Heart right ventricle (tissue), 16 donors: ENCODE data around the gene PODXL2. TPM values are rescaled to one million over a fixed set of nuclear protein-coding genes. Genes with fewer than 3 reads are reported as not detected.

ENCODE experiments used
- ATAC-seq, 8 donors: fragments of 200-7000 bp; cut with Tn5 transposase; one replicate each; pipeline ENCODE4 v1.9.1; 2020; ENCODE audit warnings: mild to moderate bottlenecking in 8 of 8, moderate library complexity in 8 of 8, moderate number of reproducible peaks in 1 of 8
- DNase-seq, 2 donors: peaks; one replicate each; pipeline ENCODE4 v3.0.0-alpha.2; 2020
- H3K27ac ChIP-seq, 10 donors: fragments of 200-600 bp; sonication (generic) in 2 of 10; one replicate each; pipeline versions ENCODE4 v1.5.0 to v1.8.0; 2020 to 2022; ENCODE audit warnings: mild to moderate bottlenecking in 3 of 10
- H3K27me3 ChIP-seq, 7 donors: fragments of 200-600 bp; one replicate each; pipeline ENCODE4 v1.8.0; 2021 to 2022; ENCODE audit warnings: mild to moderate bottlenecking in 2 of 7
- H3K36me3 ChIP-seq, 9 donors: fragments of 200-600 bp; sonication (generic) in 1 of 9; one replicate each; pipeline versions ENCODE4 v1.5.0 to v1.8.0; 2020 to 2022; ENCODE audit warnings: mild to moderate bottlenecking in 2 of 9
- H3K4me1 ChIP-seq, 9 donors: fragments of 200-600 bp; sonication (generic) in 1 of 9; one replicate each; pipeline versions ENCODE4 v1.5.0 to v1.8.0; 2020 to 2022; ENCODE audit warnings: mild to moderate bottlenecking in 4 of 9
- H3K4me3 ChIP-seq, 10 donors: fragments of 200-600 bp; sonication (generic) in 2 of 10; one replicate each; pipeline versions ENCODE4 v1.5.0 to v1.8.0; 2020 to 2022; ENCODE audit warnings: mild to moderate bottlenecking in 7 of 10, moderate library complexity in 2 of 10
- H3K9me3 ChIP-seq, 11 donors: fragments of 200-600 bp in 10 of 11; sonication (generic) in 2 of 11; one replicate each; pipeline versions ENCODE4 v1.5.0 to v1.8.0; 2013 to 2022; ENCODE audit warnings: mild to moderate bottlenecking in 2 of 11, control low read depth in 1 of 11, moderate library complexity in 1 of 11
- CTCF ChIP-seq, 9 donors: fragments of 200-600 bp; sonication (generic) in 2 of 9; IDR thresholded peaks; one replicate each; pipeline versions ENCODE4 v1.5.0 to v1.8.0; 2021 to 2022; ENCODE audit warnings: antibody characterized with exemption in 9 of 9, mild to moderate bottlenecking in 5 of 9, moderate library complexity in 1 of 9
- WGBS, 2 donors: extraction: QIAGEN DNeasy Blood & Tissue Kit; methylation state at CpG; one replicate each; pipeline ENCODE4 v1.1.7; 2013; ENCODE audit warnings: inconsistent platforms in 1 of 2; 5-methylcytosine and 5-hydroxymethylcytosine counted together
- intact Hi-C, 10 donors: fragments of 100-400 bp; cut with DNase I; formaldehyde crosslinking; loops; one replicate each; pipeline versions ENCODE4 v1.11.1 to v1.14.2; 2022
- polyA plus RNA-seq, 2 donors: library from polyadenylated mRNA; stranded (reverse); fragments of 200-250 nt; gene quantifications; one replicate each; pipeline ENCODE4 v1.2.3, GENCODE V29; 2013
- total RNA-seq, 10 donors: library from RNA; stranded (reverse); fragmentation: NEBNext Ultra II Directional in 3 of 10; extraction: Animal tissue kit (Norgen Biotek cat#: 25700) in 3 of 10; gene quantifications; one replicate each; pipeline versions ENCODE4 v1.2.1 to v1.2.4, GENCODE V29; 2021 to 2023
- donor health status: Arrhythmogenic right ventricular cardiomyopathy.
- donor health status: ischemic (EF 13 %, LVEDD 7.1; RV severe dilation, severe dysfunction).
- donor health status: healthy with polysubstance abuse.
- donor health status: DM: no; HTN: yes; CAD: no.
- donor health status: DM: no; HTN: no; CAD: no.
- donor health status: ischemic (EF 25% LVEDD 6.9; RV normal size, moderate dysfunction).
- donor health status: ischemic (EF 25% LVEDD 5.7; RV mildly dilated, moderate dysfunction).
- donor health status: healthy.
- donor health status: DM: yes; HTN: yes; CAD: no.
- donor health status: Ischemic cardiomyopathy.
- donor health status: ischemic (EF 35%, LVEDD 5.7; RV mildly dilated, moderate dysfunction).
- donor health status: nonischemic (EF 11% LVEDD 7.7; RV severe dilation, severe dysfunction).
- donor health status: DM: yes; HTN: yes; CAD: no.
- donor health status: PGD.
- donor health status: ischemic (EF 29% LVEDD 5.4; RV normal size, mild dysfunction).
- donor health status: nonischemic (EF 23%, LVEDD 6.1; RV moderate dilation, normal function).

The PODXL2 gene
- total and polyA plus RNA-seq, 12 donors: 0.42 to 4.0 (median 1.5) TPM

GRCh38 chr3:127585163-127585812 lies 43.7 kb upstream of the PODXL2 start:
- Histone ChIP-seq H3K36me3 (peaks cover 0 to 17% (median 0%) of the 10 kb centered on the region in 9 donors), H3K27ac (no peak overlapping the region), H3K27me3 (no peaks in the 10 kb centered on the region), H3K4me1 (peaks cover 12 to 48% (median 41%) of the 10 kb centered on the region in 9 donors), H3K9me3 (no peaks in the 10 kb centered on the region), H3K4me3 (no peak overlapping the region)
- WGBS, 2 donors: 65 to 71% methylated on average over 4 of the region's 4 CpGs
- intact Hi-C loops: loop anchor here in 1 of 10 donors (10.0 kb wide), 1 partner anchor 250 kb away; no protein-coding TSS in a partner anchor
- ATAC-seq (no peak), DNase-seq (no peak)
- TF ChIP-seq CTCF (IDR thresholded peaks at IDR 0.05): no peak

- DNase-seq (no peak), ATAC-seq (no peak)
- peaks cover 0 to 14% (median 0%) of the 10 kb centered on the region in 9 donors for H3K36me3 ChIP-seq
- no peaks in the 10 kb centered on the region for H3K27me3 ChIP-seq
- intact Hi-C loops: loop anchor here in 1 of 10 donors (10.0 kb wide), 1 partner anchor 249 kb away; no protein-coding TSS in a partner anchor
- WGBS, 2 donors: 92% methylated on average over 6 of the region's 6 CpGs
- H3K27ac ChIP-seq: no peak overlapping the region
- no peak for TF ChIP-seq CTCF (IDR thresholded peaks at IDR 0.05)
- no peaks in the 10 kb centered on the region for H3K9me3 ChIP-seq
- H3K4me1 ChIP-seq: peaks cover 12 to 48% (median 36%) of the 10 kb centered on the region in 9 donors
- no peak overlapping the region for H3K4me3 ChIP-seq
Measured at GRCh38 chr3:127585813-127586413, 43.1 kb upstream of the PODXL2 start.

- peaks cover 0 to 10% (median 0%) of the 10 kb centered on the region in 9 donors for H3K36me3 ChIP-seq
- no peak overlapping the region for H3K27ac ChIP-seq
- WGBS, 2 donors: 61 to 65% methylated on average over 4 of the region's 4 CpGs
- no peaks in the 10 kb centered on the region for H3K9me3 ChIP-seq
- no peak overlapping the region for H3K4me3 ChIP-seq
- intact Hi-C loops: loop anchor here in 1 of 10 donors (10.0 kb wide), 1 partner anchor 247 kb away; no protein-coding TSS in a partner anchor
- DNase-seq: no peak
- H3K4me1 ChIP-seq: peaks cover 19 to 64% (median 46%) of the 10 kb centered on the region in 9 donors
- ATAC-seq: no peak
- no peak for TF ChIP-seq CTCF (IDR thresholded peaks at IDR 0.05)
- no peaks in the 10 kb centered on the region for H3K27me3 ChIP-seq
Measured at GRCh38 chr3:127587876-127588275, 41.1 kb upstream of the PODXL2 start.

- ATAC-seq (no peak), DNase-seq (no peak)
- H3K9me3 ChIP-seq: no peaks in the 10 kb centered on the region
- peak overlapping the region; percentile 53 to 96 (median 92) for H3K4me3 ChIP-seq
- peaks cover 0 to 5% (median 0%) of the 10 kb centered on the region in 9 donors for H3K36me3 ChIP-seq
- TF ChIP-seq CTCF (IDR thresholded peaks at IDR 0.05): no peak
- H3K4me1 ChIP-seq: peaks cover 19 to 64% (median 46%) of the 10 kb centered on the region in 9 donors
- intact Hi-C loops: loop anchor here in 1 of 10 donors (10.0 kb wide), 1 partner anchor 246 kb away; no protein-coding TSS in a partner anchor
- peak overlapping the region in 9 of 10 donors; percentile 22 to 95 (median 95) for H3K27ac ChIP-seq
- WGBS, 2 donors: 13 to 15% methylated on average over 12 of the region's 12 CpGs
- no peaks in the 10 kb centered on the region for H3K27me3 ChIP-seq
Measured at GRCh38 chr3:127588806-127589577, 40.0 kb upstream of the PODXL2 start.
